Measurements from ENCODE around the gene PATJ.

Gene PATJ

DNA sequence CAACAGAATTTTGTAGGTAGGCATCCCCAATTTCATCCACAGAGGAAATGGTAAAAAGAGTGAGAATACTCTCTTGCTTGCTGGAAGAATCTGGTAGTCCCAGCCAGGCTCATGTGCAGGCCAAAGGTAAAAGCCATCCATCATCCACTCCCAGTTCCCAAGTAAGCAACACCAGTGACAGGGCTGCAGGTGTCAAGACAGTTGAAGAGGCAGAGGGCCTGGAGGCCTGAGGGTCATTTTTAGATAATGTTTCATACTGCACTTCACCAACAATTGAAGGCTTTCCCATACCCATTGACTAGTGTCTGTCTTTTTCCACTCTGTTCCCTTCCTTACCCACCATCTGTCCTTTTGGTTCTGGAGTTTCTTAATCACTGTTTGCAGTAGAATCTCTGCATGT is 310.7 kb downstream of the PATJ start:
- TF ChIP-seq, protein P1, sequence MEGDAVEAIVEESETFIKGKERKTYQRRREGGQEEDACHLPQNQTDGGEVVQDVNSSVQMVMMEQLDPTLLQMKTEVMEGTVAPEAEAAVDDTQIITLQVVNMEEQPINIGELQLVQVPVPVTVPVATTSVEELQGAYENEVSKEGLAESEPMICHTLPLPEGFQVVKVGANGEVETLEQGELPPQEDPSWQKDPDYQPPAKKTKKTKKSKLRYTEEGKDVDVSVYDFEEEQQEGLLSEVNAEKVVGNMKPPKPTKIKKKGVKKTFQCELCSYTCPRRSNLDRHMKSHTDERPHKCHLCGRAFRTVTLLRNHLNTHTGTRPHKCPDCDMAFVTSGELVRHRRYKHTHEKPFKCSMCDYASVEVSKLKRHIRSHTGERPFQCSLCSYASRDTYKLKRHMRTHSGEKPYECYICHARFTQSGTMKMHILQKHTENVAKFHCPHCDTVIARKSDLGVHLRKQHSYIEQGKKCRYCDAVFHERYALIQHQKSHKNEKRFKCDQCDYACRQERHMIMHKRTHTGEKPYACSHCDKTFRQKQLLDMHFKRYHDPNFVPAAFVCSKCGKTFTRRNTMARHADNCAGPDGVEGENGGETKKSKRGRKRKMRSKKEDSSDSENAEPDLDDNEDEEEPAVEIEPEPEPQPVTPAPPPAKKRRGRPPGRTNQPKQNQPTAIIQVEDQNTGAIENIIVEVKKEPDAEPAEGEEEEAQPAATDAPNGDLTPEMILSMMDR (IDR thresholded peaks at IDR 0.05; ENCODE audit: insufficient read depth, low read depth, low read length, missing control alignments) = no peak
- H3K4me3 ChIP-seq (ENCODE audit: low read length) = no peak overlapping the region
- no peak for DNase-seq (ENCODE audit: low read depth)

DNA sequence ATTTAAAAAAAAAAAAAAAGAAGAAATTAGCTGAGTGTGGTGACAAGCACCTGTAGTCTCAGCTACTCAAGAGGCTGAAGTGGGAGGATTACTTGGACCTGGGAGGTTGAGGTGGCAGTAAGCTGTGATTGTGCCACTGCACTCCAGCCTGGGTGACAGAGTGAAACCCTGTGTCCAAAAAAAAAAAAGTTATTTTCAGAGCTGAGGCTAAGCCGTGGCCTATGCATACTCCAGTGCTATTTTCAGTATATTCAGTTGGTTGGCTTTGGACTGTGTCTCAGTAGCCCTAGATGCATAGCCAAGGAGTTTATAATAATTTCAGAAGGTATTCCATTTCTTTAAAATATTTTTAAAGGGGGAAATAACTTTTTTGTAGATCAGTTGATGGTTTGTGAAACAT is 311.9 kb downstream of the PATJ start:
- TF ChIP-seq, protein P1 (IDR thresholded peaks at IDR 0.05; ENCODE audit: insufficient read depth, low read depth, low read length, missing control alignments) = no peak
- H3K4me3 ChIP-seq (ENCODE audit: low read length) = no peak overlapping the region
- no peak for DNase-seq (ENCODE audit: low read depth)

- TF ChIP-seq, protein P1 (IDR thresholded peaks at IDR 0.05; ENCODE audit: insufficient read depth, low read depth, low read length, missing control alignments) = no peak
- H3K4me3 ChIP-seq (ENCODE audit: low read length) = no peak overlapping the region
- no peak for DNase-seq (ENCODE audit: low read depth)
These were observed 314.9 kb downstream of the PATJ start for GRCh38 chr1:62057230-62057629.

DNA sequence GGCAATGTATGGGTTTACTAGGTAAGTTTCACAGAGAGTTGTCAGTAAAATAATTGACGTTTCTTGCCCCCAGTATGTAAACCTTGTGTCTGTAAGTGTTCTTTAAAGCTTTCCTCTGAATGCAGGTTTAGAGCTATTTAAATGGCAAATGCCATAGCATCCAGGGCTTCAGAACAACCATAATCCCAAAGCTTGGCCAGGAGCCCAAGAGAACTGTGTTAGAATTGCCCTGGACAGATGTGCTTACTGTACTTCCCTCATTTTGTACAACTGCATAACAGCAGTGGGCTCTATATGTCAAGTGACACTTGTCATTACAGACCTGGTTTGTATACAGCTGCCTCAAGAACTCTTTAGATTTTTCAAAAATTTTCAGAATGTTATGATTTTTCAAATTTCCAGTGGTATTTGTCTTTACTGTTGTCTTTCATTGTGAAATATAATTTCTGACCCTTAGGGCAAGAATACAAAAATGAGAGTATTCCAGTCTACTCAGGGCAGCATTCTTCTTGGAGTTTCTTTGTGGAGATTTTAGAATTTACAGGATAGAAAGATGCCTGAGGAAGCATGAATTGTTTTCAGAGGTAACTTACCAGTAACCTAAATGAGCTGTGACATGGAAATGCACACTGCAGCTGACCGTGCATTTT is 315.5 kb downstream of the PATJ start:
- DNase-seq (ENCODE audit: low read depth) = no peak
- no peak overlapping the region for H3K4me3 ChIP-seq (ENCODE audit: low read length)
- TF ChIP-seq, protein P1 (IDR thresholded peaks at IDR 0.05; ENCODE audit: insufficient read depth, low read depth, low read length, missing control alignments) = no peak

GRCh38 chr1:62058956-62059355 is 316.7 kb downstream of the PATJ start:
- H3K4me3 ChIP-seq (ENCODE audit: low read length) = no peak overlapping the region
- DNase-seq (ENCODE audit: low read depth) = no peak
- TF ChIP-seq, protein P1 (IDR thresholded peaks at IDR 0.05; ENCODE audit: insufficient read depth, low read depth, low read length, missing control alignments) = no peak

DNA sequence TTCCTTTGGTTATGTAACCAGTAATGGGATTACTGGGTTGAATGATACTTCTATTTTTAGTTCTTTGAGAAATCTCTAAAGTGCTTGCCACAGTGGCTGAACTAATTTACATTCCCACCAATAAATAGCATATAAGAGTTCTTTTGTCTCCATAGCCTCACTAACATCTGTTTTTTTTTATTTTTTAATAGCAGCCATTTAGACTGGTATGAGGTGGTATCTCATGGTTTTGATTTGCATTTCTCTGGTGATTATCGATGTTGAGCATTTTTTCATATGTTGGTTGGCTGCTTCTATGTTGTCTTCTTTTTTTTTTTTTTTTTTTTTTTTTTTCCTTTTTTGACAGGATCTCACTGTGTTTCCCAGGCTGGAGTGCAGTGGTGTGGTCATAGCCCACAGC is 319.8 kb downstream of the PATJ start:
- H3K4me3 ChIP-seq (ENCODE audit: low read length) = no peak overlapping the region
- TF ChIP-seq, protein P1 (IDR thresholded peaks at IDR 0.05; ENCODE audit: insufficient read depth, low read depth, low read length, missing control alignments) = no peak
- DNase-seq (ENCODE audit: low read depth) = no peak

DNA sequence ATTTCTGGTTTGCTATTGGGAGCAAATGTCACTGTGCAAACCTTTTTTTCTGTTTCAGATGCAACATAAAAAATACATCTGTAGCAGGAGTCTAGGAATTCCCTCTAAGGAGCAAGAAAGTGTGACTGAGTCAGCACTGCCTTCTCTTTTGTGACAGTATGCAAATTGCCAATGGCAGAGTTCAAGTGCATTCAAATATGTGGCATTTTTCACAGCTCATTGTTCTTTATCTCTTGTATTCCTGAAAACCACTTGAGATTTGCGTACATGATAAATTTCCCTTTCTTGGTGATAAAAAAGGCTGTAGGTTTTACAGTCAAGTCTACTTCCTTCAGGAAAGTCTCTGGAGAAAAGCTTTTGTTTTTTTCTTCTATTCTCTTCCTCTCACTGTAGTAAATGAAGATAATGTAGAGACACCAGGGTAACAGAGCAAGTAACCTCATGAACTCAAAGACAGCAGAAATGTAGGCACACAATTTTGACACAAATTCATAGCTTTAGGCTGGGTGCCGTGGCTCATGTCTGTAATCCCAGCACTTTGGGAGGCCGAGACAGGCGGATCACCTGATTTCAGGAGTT is 322.6 kb downstream of the PATJ start:
- no peak overlapping the region for H3K4me3 ChIP-seq (ENCODE audit: low read length)
- TF ChIP-seq, protein P1 (IDR thresholded peaks at IDR 0.05; ENCODE audit: insufficient read depth, low read depth, low read length, missing control alignments) = no peak
- no peak for DNase-seq (ENCODE audit: low read depth)

Measured in epithelial cell of esophagus (primary cell).